Adipose tissue (tissue), 3 donors: ENCODE measurements around the gene ELK4. TPM values are rescaled to one million over a fixed set of nuclear protein-coding genes. Genes with fewer than 3 reads are reported as not detected.

Source experiments
- polyA plus RNA-seq, 3 donors: library from polyadenylated mRNA; stranded (reverse); fragments of 200-250 nt; gene quantifications; one replicate each; pipeline ENCODE4 v1.2.3, GENCODE V29; 2013
- donor health status: healthy with polysubstance abuse.
- donor health status: Bipolar disorder and iron deficiency.
- donor health status: healthy.

ELK4 gene
- polyA plus RNA-seq, 3 donors: 2.5 to 7.8 (median 4.7) TPM

Other genes starting within 250 kb of the ELK4 start
- under 1 TPM in 1 of 3 donors, not detected in 2; 0.22 TPM for gene LEMD1, start 210.0 kb downstream of the ELK4 start, polyA plus RNA-seq
- under 1 TPM in 1 of 3 donors, not detected in 2; 0.06 TPM for gene BLACAT1, start 176.0 kb downstream of the ELK4 start, polyA plus RNA-seq
- gene CDK18, start 127.3 kb downstream of the ELK4 start, polyA plus RNA-seq: 1 to 10 TPM; 4.2 to 9.6 (median 9.1) TPM
- 1 to 10 TPM in 2 of 3 donors, under 1 TPM in 1; 0.67 to 1.7 (median 1.6) TPM for gene SLC45A3, start 48.5 kb upstream of the ELK4 start, polyA plus RNA-seq
- gene NUCKS1, start 118.2 kb upstream of the ELK4 start, polyA plus RNA-seq: 10 to 100 TPM; 15.3 to 71.1 (median 36.1) TPM
- 10 to 100 TPM in 2 of 3 donors, 1 to 10 TPM in 1; 7.1 to 19.3 (median 17.4) TPM for gene RAB29, start 143.5 kb upstream of the ELK4 start, polyA plus RNA-seq
- gene SLC41A1, start 181.2 kb upstream of the ELK4 start, polyA plus RNA-seq: 10 to 100 TPM; 18.4 to 26.0 (median 21.8) TPM
- 10 to 100 TPM in 1 of 3 donors, under 1 TPM in 2; 0.10 to 15.5 (median 0.45) TPM for gene PM20D1, start 218.1 kb upstream of the ELK4 start, polyA plus RNA-seq